Activated B cell treated with CpG ODN at 0.5 μM for 24 hours (primary cell): ENCODE results near the gene HNRNPA3. TPM values are rescaled to one million over a fixed set of nuclear protein-coding genes. Genes with fewer than 3 reads are reported as not detected.

Experiments used
- ATAC-seq: fragments of 200-7000 bp; cut with Tn5 transposase; one replicate; pipeline ENCODE4 v1.10.0; 2021; ENCODE audit warnings: low read depth, mild to moderate bottlenecking, moderate library complexity
- CTCF ChIA-PET: fragments of 350-600 bp; sonication (Branson Sonifier 250); formaldehyde crosslinking; loops from one replicate; lab custom pipeline; 2021; ENCODE audit warnings: antibody characterized with exemption; lab: Charles Lee
- POLR2A ChIA-PET: fragments of 350-600 bp; sonication (Branson Sonifier 250); formaldehyde crosslinking; loops from one replicate; lab custom pipeline; 2021; ENCODE audit warnings: antibody characterized with exemption; lab: Charles Lee
- DNase-seq: peaks from one replicate; pipeline ENCODE4 v3.0.0; 2022
- H3K27ac Mint-ChIP-seq: one replicate; pipeline ENCODE4 v1.8.0; 2020; ENCODE audit warnings: mixed read lengths
- H3K27me3 Mint-ChIP-seq: one replicate; pipeline ENCODE4 v1.8.0; 2021; ENCODE audit warnings: mixed read lengths
- H3K36me3 Mint-ChIP-seq: one replicate; pipeline ENCODE4 v1.8.0; 2021; ENCODE audit warnings: low read depth, mixed read lengths
- H3K4me1 Mint-ChIP-seq: one replicate; pipeline ENCODE4 v1.8.0; 2021; ENCODE audit warnings: mixed read lengths
- H3K4me3 Mint-ChIP-seq: one replicate; pipeline ENCODE4 v1.8.0; 2020; ENCODE audit warnings: mild to moderate bottlenecking, mixed read lengths
- H3K9me3 Mint-ChIP-seq: one replicate; pipeline ENCODE4 v1.8.0; 2020; ENCODE audit warnings: mixed read lengths
- CTCF ChIP-seq: fragments of 200-600 bp; IDR thresholded peaks from one replicate; pipeline ENCODE4 v1.8.0; 2022; ENCODE audit warnings: antibody characterized with exemption, mild to moderate bottlenecking
- intact Hi-C: fragments of 100-400 bp; cut with micrococcal nuclease; formaldehyde crosslinking; loops from one replicate; pipeline ENCODE4 v1.15.1; 2024
- total RNA-seq: library from RNA; stranded (reverse); gene quantifications from 2 replicates; pipeline ENCODE4 v1.2.3, GENCODE V29; 2022

Gene HNRNPA3
- total RNA-seq, 1 donor from 2014 or later = 254 TPM

GRCh38 chr2:177253704-177254103, 41.1 kb downstream of the HNRNPA3 start:
- intact Hi-C loops = no loop called here
- ChIA-PET POLR2A (interaction anchor here (0.6 to 3.8 kb wide), 3 partner anchors 11 to 89 kb away, joined by 4 to 22 read pairs (median 4); partner anchors contain the start of gene NFE2L2), CTCF (interaction anchor here (1.1 kb wide), 1 partner anchor 11 kb away, joined by 3 read pairs; the partner anchor contains the start of gene NFE2L2)
- no peaks in the 10 kb centered on the region for H3K27me3 Mint-ChIP-seq
- ATAC-seq (no peak), DNase-seq (no peak)
- no peak overlapping the region for H3K27ac Mint-ChIP-seq
- H3K4me1 Mint-ChIP-seq = peaks cover 84% of the 10 kb centered on the region
- peaks cover 2% of the 10 kb centered on the region for H3K9me3 Mint-ChIP-seq
- H3K36me3 Mint-ChIP-seq = peaks cover 61% of the 10 kb centered on the region
- H3K4me3 Mint-ChIP-seq = no peak overlapping the region
- TF ChIP-seq CTCF = no peak

- no peak for DNase-seq
- H3K9me3 Mint-ChIP-seq = peaks cover 2% of the 10 kb centered on the region
- TF ChIP-seq CTCF = no peak
- H3K4me3 Mint-ChIP-seq = no peak overlapping the region
- peaks cover 66% of the 10 kb centered on the region for H3K36me3 Mint-ChIP-seq
- intact Hi-C loops = no loop called here
- H3K27ac Mint-ChIP-seq = no peak overlapping the region
- H3K27me3 Mint-ChIP-seq = no peaks in the 10 kb centered on the region
- ChIA-PET CTCF (interaction anchor here (0.8 to 2.0 kb wide), 4 partner anchors 9 to 90 kb away, joined by 3 to 6 read pairs (median 3); no protein-coding TSS in a partner anchor), POLR2A (interaction anchor here (0.6 to 3.8 kb wide), 2 partner anchors 10 to 90 kb away, joined by 4 to 22 read pairs; partner anchors contain the start of gene NFE2L2)
- H3K4me1 Mint-ChIP-seq = peaks cover 87% of the 10 kb centered on the region
- ATAC-seq = no peak
These were observed 42.0 kb downstream of the HNRNPA3 start for GRCh38 chr2:177254433-177255226.

GRCh38 chr2:177255227-177255601, 42.6 kb downstream of the HNRNPA3 start:
- Mint-ChIP-seq H3K36me3 (peaks cover 65% of the 10 kb centered on the region), H3K27me3 (no peaks in the 10 kb centered on the region), H3K4me3 (no peak overlapping the region), H3K4me1 (peaks cover 87% of the 10 kb centered on the region), H3K9me3 (peaks cover 2% of the 10 kb centered on the region), H3K27ac (no peak overlapping the region)
- DNase-seq (no peak), ATAC-seq (no peak)
- TF ChIP-seq CTCF = no peak
- CTCF ChIA-PET = interaction anchor here (0.8 to 2.0 kb wide), 4 partner anchors 8 to 90 kb away, joined by 3 to 6 read pairs (median 3); no protein-coding TSS in a partner anchor
- POLR2A ChIA-PET = interaction anchor here (3.8 kb wide), 1 partner anchor 9 kb away, joined by 22 read pairs; the partner anchor contains the start of gene NFE2L2
- intact Hi-C loops = no loop called here

- Mint-ChIP-seq H3K4me3 (no peak overlapping the region), H3K27ac (no peak overlapping the region), H3K27me3 (no peaks in the 10 kb centered on the region), H3K36me3 (peaks cover 59% of the 10 kb centered on the region), H3K4me1 (peaks cover 86% of the 10 kb centered on the region), H3K9me3 (peaks cover 2% of the 10 kb centered on the region)
- POLR2A ChIA-PET = interaction anchor here (0.6 to 3.8 kb wide), 2 partner anchors 8 to 1195 kb away, joined by 3 to 22 read pairs; partner anchors contain the start of genes NFE2L2, PJVK and PRKRA
- CTCF ChIA-PET = interaction anchor here (2.0 kb wide), 1 partner anchor 7 kb away, joined by 6 read pairs; no protein-coding TSS in a partner anchor
- ATAC-seq = no peak
- no peak for DNase-seq
- TF ChIP-seq CTCF = no peak
- intact Hi-C loops = loop anchor here (2.0 kb wide), 1 partner anchor 857 kb away; the partner anchor contains the start of gene RBM45
These were observed 43.4 kb downstream of the HNRNPA3 start for GRCh38 chr2:177256026-177256425.

GRCh38 chr2:177256695-177257094, 44.1 kb downstream of the HNRNPA3 start:
- no peak for ATAC-seq
- intact Hi-C loops = loop anchor here (2.0 kb wide), 1 partner anchor 856 kb away; the partner anchor contains the start of gene RBM45
- Mint-ChIP-seq H3K4me1 (peaks cover 86% of the 10 kb centered on the region), H3K9me3 (peaks cover 2% of the 10 kb centered on the region), H3K27me3 (no peaks in the 10 kb centered on the region), H3K4me3 (no peak overlapping the region), H3K36me3 (peaks cover 54% of the 10 kb centered on the region), H3K27ac (no peak overlapping the region)
- POLR2A ChIA-PET = interaction anchor here (0.5 kb wide), 1 partner anchor 31 kb away, joined by 3 read pairs; no protein-coding TSS in a partner anchor
- no peak for TF ChIP-seq CTCF
- no peak for DNase-seq
- CTCF ChIA-PET = no interaction called here
